Fibroblast of lung (primary cell): ENCODE results near the gene ANGPT4. TPM values are rescaled to one million over a fixed set of nuclear protein-coding genes. Genes with fewer than 3 reads are reported as not detected.

ENCODE experiments used
- DNase-seq, 2 donors: peaks; one replicate each; pipeline versions ENCODE4 v3.0.0 to v3.0.0-alpha.2; 2010; ENCODE audit warnings: low read depth in 2 of 2
- H2AFZ ChIP-seq: 2 replicates; pipeline ENCODE4 v1.5.1; 2012; ENCODE audit warnings: low read length, control low read depth, inconsistent platforms
- H3K27ac ChIP-seq: 2 replicates; pipeline ENCODE4 v1.5.1; 2011; ENCODE audit warnings: low read length, control low read depth; ENCODE audit not compliant: insufficient read depth
- H3K27me3 ChIP-seq: 2 replicates; pipeline ENCODE4 v1.5.1; 2011; ENCODE audit warnings: mild to moderate bottlenecking, low read length; ENCODE audit not compliant: control insufficient read depth, insufficient read depth
- H3K36me3 ChIP-seq: 2 replicates; pipeline ENCODE4 v1.5.1; 2011; ENCODE audit warnings: low read length; ENCODE audit not compliant: control insufficient read depth, insufficient read depth
- H3K4me1 ChIP-seq: 2 replicates; pipeline ENCODE4 v1.5.1; 2011; ENCODE audit warnings: low read length; ENCODE audit not compliant: control insufficient read depth, insufficient read depth; ENCODE audit errors: extremely low read depth
- H3K4me2 ChIP-seq: 2 replicates; pipeline ENCODE4 v1.5.1; 2011; ENCODE audit warnings: low read length, control low read depth; ENCODE audit not compliant: insufficient read depth; ENCODE audit errors: extremely low read depth
- H3K4me3 ChIP-seq, 4 experiments: fragments of 200-600 bp in 1 of 4; sonication (generic) in 1 of 4; replicated peaks in 1 of 4; 2 replicates each; pipeline ENCODE4 v1.5.1; 2011 to 2016; ENCODE audit warnings: low read length in 4 of 4, low read depth in 3 of 4, mild to moderate bottlenecking in 3 of 4, control low read depth in 2 of 4, inconsistent platforms in 1 of 4, mixed read lengths in 1 of 4; ENCODE audit not compliant: insufficient read depth in 1 of 4; ENCODE audit errors: control extremely low read depth in 1 of 4
- H3K79me2 ChIP-seq: 2 replicates; pipeline ENCODE4 v1.5.1; 2012; ENCODE audit warnings: mild to moderate bottlenecking, low read length, inconsistent platforms; ENCODE audit not compliant: control insufficient read depth, insufficient read depth
- H3K9ac ChIP-seq: 2 replicates; pipeline ENCODE4 v1.5.1; 2011; ENCODE audit warnings: mild to moderate bottlenecking, low read length, control low read depth; ENCODE audit not compliant: insufficient read depth
- H3K9me3 ChIP-seq: 2 replicates; pipeline ENCODE4 v1.5.1; 2012; ENCODE audit warnings: low read depth, low read length; ENCODE audit not compliant: control insufficient read depth, insufficient read depth
- H4K20me1 ChIP-seq: 2 replicates; pipeline ENCODE4 v1.5.1; 2011; ENCODE audit warnings: low read length; ENCODE audit not compliant: control insufficient read depth, insufficient read depth; ENCODE audit errors: extremely low read depth
- CTCF ChIP-seq, 2 donors: IDR thresholded peaks in 1 of 2; conservative IDR thresholded peaks in 1 of 2; 1 replicate in 1 of 2; 2 replicates in 1 of 2; pipeline ENCODE4 v1.5.1; 2011 to 2012; ENCODE audit warnings: low read length in 2 of 2, control low read depth in 1 of 2, inconsistent platforms in 1 of 2, low read depth in 1 of 2, mild to moderate bottlenecking in 1 of 2
- EZH2 ChIP-seq: IDR thresholded peaks from 2 replicates; pipeline ENCODE4 v1.5.1; 2012; ENCODE audit warnings: low read length, control low read depth, mild to moderate bottlenecking; ENCODE audit errors: missing control alignments
- polyA plus RNA-seq, 2 donors: library from polyadenylated mRNA; depleted of rRNA in 1 of 2; stranded (reverse) in 1 of 2; unstranded in 1 of 2; fragments of >200 nt; gene quantifications; 2 replicates each; pipeline ENCODE4 v1.2.1, GENCODE V29; 2011 to 2012; ENCODE audit warnings: missing spikeins in 1 of 2
- total RNA-seq: library from RNA; depleted of rRNA; stranded (reverse); fragments of >200 nt; gene quantifications from 2 replicates; pipeline ENCODE4 v1.2.1, GENCODE V29; 2014

Gene ANGPT4
- total and polyA plus RNA-seq, 2 donors (not counting 1 experiment from before 2014, with no cell fraction given), result under 0.01 TPM; not detected in 1

GRCh38 chr20:939606-940005 is 23.5 kb upstream of the ANGPT4 start:
- H3K4me2 ChIP-seq, result no peak overlapping the region
- H3K4me1 ChIP-seq, result no peaks in the 10 kb centered on the region
- H3K27me3 ChIP-seq, result no peaks in the 10 kb centered on the region
- H3K4me3 ChIP-seq, result no peak overlapping the region
- no peak overlapping the region for H3K9ac ChIP-seq
- no peaks in the 10 kb centered on the region for H4K20me1 ChIP-seq
- no peaks in the 10 kb centered on the region for H3K36me3 ChIP-seq
- no peaks in the 10 kb centered on the region for H3K79me2 ChIP-seq
- DNase-seq, result no peak
- no peak overlapping the region for H3K27ac ChIP-seq
- TF ChIP-seq EZH2, result no peak
- TF ChIP-seq CTCF (conservative IDR thresholded peaks at IDR 0.05 in 1 of 2, IDR thresholded peaks at IDR 0.05 in 1 of 2; ENCODE audit: low read depth in 1 of 2, low read length in 2 of 2), result no peak
- H3K9me3 ChIP-seq, result no peaks in the 10 kb centered on the region
- H2AFZ ChIP-seq, result no peak overlapping the region

- no peak overlapping the region for H3K4me2 ChIP-seq
- TF ChIP-seq CTCF (conservative IDR thresholded peaks at IDR 0.05 in 1 of 2, IDR thresholded peaks at IDR 0.05 in 1 of 2; ENCODE audit: low read depth in 1 of 2, low read length in 2 of 2) (no peak), EZH2 (no peak)
- H3K36me3 ChIP-seq, result no peaks in the 10 kb centered on the region
- no peak overlapping the region for H3K27ac ChIP-seq
- no peaks in the 10 kb centered on the region for H3K79me2 ChIP-seq
- H4K20me1 ChIP-seq, result no peaks in the 10 kb centered on the region
- H3K4me3 ChIP-seq, result no peak overlapping the region
- H3K9me3 ChIP-seq, result no peaks in the 10 kb centered on the region
- no peak overlapping the region for H3K9ac ChIP-seq
- H2AFZ ChIP-seq, result no peak overlapping the region
- no peaks in the 10 kb centered on the region for H3K4me1 ChIP-seq
- DNase-seq, result no peak
- H3K27me3 ChIP-seq, result no peaks in the 10 kb centered on the region
These were observed 18.2 kb upstream of the ANGPT4 start for GRCh38 chr20:934186-934840.

- H2AFZ ChIP-seq, result no peak overlapping the region
- H3K4me2 ChIP-seq, result no peak overlapping the region
- TF ChIP-seq EZH2 (no peak), CTCF (conservative IDR thresholded peaks at IDR 0.05 in 1 of 2, IDR thresholded peaks at IDR 0.05 in 1 of 2; ENCODE audit: low read depth in 1 of 2, low read length in 2 of 2) (no peak)
- no peak overlapping the region for H3K4me3 ChIP-seq
- H4K20me1 ChIP-seq, result no peaks in the 10 kb centered on the region
- no peaks in the 10 kb centered on the region for H3K36me3 ChIP-seq
- no peak overlapping the region for H3K9ac ChIP-seq
- H3K79me2 ChIP-seq, result no peaks in the 10 kb centered on the region
- no peaks in the 10 kb centered on the region for H3K4me1 ChIP-seq
- DNase-seq, result no peak
- no peak overlapping the region for H3K27ac ChIP-seq
- H3K9me3 ChIP-seq, result no peaks in the 10 kb centered on the region
- no peaks in the 10 kb centered on the region for H3K27me3 ChIP-seq
These were observed 16.9 kb upstream of the ANGPT4 start for GRCh38 chr20:933029-933428.
